GM19240 (cell line): Measurements from ENCODE around the gene GOLGA6D.
"Not testable (repeated sequence)": the region's sequence is repeated elsewhere in the genome, so short reads cannot be mapped to it uniquely, and the experiment has no call there.

ENCODE experiments used
- DNase-seq: peaks from one replicate; pipeline ENCODE4 v3.0.0; 2011; ENCODE audit warnings: low spot score; ENCODE audit not compliant: insufficient read length

The GOLGA6D gene

DNA sequence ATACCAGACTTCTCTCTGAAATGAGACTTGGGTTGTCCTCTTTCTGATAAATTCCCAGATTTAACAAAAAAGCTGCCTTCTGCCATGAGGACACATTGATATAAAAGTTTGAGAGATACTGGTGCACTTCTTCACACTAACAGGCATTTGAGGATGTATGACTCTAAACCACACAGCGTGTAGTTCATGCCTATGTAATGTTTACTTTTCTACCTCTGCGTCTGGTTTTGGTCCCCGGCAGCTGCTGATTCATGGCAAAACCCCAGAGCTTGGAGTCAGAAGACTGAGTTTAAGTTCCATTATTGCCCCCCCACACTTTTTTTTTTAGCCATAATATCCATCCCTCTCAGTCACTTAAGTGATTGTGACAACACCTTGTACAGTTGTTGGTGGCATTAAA, 1.5 kb downstream of the GOLGA6D start:
- DNase-seq = not testable (repeated sequence)

DNA sequence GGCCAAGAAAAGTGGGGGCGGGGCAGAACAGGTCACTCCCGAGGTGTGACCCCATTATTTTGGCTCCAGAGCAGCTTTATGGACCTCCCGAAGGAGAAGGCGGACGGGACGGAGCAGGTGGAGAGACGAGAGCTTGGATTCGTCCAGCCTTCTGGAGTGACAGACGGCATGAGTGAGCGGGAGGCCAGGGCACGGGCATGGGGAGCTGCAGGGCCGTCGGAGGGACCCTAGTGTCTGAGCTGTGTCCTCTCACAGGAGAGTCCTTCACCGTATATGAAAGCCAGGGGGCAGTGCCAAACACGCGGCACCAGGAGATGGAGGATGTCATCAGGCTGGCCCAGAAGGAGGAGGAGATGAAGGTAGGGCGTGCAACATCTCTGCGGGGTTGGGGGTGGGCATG, 11.0 kb downstream of the GOLGA6D start:
- DNase-seq = not testable (repeated sequence)

DNA sequence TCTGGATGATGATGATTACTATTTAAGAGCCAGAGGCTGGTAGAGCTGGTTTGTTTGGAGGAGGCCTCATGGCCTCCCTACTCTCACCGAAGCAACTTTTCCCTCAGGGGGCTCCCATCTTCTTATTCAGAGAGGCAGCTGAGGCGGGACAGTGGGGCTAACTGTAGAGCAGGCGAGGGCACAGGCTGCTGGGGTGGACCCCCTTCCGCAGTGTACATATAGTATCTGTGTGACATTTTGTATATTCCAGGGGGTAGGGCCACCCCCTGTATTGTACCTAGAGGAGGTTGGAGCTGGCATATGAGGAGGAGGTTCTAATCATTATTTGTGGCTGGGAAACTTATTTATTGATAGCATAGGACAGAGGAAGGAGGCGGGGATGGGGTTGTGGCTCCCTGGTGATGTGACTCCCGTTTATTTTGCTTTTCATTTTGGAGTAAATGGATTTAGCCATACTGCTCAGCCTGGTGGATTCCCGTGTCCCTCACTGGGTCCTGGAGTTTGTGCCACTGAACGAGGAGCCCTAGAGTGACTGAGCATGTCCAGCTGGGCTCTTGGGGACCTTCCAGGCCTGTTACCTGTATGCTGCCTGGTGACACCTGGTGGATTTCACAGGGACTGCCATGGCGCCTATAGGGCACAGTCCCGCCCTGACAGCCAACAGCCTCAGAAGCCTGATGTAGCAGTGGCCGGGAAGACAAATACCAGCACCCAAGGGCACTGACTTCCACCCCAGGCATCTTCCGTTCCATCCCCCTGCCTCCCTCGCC, 16.1 kb downstream of the GOLGA6D start:
- not testable (repeated sequence) for DNase-seq

DNA sequence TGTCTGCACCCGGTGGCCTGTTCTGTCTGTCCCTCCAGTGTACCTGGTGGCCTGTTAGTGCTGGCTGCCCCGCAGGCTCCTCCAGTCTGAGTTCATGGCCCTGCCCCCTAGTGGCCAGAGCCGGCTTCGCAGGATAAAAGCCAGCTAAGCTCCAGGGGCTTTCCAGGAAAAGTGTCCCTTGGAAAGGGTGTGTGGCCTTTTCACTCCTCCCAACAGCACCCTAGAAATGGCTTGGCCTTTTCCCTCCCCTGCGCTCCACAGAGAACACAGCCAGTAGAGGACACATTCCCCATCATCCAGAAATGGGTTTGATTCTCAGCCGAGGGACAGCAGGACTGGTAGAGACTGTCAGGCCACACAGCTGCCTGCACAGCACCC, 16.7 kb downstream of the GOLGA6D start:
- DNase-seq = not testable (repeated sequence)

DNA sequence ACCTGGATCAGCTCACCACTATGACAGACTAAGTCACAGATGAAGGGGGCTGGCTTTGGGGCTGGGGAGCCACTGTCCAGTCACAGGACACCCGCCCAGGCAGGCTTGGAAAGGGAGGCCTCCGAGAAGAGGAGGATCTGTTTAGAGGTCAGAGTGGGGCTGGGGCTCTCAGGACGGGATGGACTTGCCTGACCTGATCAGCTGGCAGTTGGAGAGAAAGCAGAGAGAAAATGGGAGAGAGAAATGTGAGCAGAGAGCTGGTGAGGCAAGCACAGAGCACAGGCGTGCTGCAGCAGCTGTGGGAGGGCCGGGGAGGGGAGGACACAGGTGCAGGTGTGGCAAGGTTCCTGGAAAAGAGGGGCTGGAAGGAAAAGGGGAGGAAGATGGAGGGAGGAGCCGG, 17.4 kb downstream of the GOLGA6D start:
- not testable (repeated sequence) for DNase-seq

DNA sequence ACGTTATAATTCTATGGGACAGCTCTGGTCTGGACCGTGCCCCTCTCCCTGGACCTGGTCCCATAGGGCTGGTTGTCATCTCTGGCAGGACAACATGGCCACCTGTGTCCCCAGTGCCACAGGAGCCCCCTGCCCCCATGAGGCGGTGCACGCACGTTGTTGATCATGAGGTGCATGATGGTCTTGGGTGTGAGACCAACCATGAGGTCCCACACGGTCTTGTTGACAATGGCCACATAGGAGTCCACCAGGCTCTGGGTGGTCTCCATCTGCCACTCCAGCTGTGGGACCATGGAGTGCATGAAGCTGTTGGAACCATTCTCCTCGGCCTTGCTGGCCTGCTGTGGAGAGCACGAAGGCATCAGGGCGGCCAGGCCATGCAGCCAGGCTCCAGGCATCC, 19.7 kb downstream of the GOLGA6D start:
- DNase-seq = no peak

DNA sequence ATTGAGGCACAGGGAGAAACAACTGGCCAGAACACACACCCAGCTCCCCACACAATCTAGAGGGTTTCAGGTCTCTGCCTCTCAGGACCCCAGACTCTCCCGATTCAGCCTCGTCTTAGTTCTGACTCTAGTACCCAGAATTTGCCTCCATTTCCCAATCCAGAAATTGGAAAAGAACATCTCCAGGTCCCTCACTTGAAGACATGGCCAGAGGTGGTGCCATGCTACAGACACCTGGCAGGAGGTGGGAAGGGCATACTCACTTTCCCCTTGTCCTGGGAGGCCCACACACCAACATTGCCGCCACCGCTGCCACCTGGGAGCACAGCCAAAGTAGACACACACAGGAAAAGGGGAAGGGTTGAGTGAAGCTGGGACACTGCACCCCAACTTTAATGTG, 20.1 kb downstream of the GOLGA6D start:
- DNase-seq = not testable (repeated sequence)

DNA sequence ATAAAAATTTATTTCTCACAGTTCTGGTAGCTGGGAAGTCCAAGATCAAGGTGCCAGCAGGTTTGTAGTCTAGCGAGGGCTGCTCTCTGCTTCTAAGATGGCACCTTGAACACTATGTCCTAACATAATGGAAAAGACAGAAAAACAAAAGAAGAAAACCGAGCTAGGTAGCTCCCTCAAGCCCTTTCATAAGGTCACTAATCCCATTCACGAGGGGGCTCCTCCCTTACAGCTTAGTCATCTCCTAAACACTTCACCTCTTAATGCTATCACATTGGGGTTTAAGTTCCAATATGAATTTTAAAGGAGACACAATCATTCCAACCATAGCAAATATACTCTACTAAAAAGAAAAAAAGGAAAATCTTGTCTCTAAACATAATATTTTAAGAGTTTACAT, 23.6 kb downstream of the GOLGA6D start:
- no peak for DNase-seq

DNA sequence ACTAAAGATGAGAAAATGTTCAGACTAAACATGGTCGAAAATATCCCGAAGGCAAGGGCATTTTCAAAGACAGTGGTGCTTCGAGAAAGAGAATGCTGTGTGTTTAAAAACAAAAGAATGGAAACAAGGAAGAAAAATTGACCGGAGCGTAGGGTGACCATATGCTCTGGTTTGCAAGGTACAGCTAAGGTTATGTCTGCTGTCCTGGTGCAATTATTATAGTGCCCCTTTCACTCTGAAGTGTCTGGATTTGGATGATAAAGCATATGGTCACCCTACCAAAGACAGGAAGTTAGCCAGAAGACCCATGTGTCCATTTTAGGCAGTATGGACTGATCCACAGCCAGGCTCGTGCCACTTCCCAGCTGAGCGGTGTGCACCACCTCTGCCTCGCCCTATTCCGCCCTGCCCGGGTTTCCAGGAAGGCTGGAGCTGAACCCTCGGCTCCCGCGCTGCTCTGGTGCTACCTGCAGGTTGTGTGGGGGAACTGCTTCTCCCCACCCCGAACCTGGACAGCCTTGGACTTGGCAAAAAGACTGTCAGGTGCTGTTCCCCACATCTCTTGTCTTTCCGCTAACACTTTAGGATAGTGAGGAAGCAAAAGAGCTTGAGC, 25.2 kb downstream of the GOLGA6D start:
- peak; percentile 42 for DNase-seq

DNA sequence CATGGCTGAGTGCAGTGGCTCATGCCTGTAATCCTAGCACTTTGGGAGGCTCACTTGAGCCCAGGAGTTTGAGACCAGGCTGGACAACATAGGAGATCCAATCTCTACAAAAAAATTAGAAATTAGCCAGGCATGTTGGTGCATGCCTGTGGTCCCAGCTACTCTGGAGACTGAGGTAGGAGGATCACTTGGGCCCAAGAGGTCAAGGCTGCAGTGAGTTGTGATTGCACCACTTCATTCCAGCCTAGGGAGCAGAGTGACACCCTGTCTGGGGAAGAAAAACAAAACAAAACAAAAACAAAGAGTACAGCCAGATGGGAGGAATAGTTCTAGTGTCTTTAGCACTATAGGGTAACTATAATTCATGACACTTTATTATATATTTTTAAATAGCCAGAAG, 27.1 kb downstream of the GOLGA6D start:
- no peak for DNase-seq

DNA sequence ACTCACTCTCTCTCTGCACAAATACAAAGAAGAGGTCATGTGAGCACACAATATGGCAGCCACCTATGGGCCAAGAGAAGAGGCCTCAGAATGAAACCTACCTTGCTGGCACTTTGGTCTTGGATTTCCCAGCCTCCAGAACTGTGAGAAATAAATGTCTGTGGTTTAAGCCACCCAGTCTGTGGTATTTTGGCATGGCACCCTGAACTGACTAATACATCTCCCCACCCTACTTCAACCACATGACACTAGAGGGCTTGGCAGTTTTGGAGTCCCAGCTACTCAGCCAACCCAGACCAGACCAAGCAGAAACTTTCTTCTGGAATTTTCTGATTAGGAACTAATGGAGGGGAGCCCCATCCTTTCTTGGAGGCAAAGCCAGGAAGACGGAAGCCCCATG, 29.9 kb downstream of the GOLGA6D start:
- DNase-seq = not testable (repeated sequence)

DNA sequence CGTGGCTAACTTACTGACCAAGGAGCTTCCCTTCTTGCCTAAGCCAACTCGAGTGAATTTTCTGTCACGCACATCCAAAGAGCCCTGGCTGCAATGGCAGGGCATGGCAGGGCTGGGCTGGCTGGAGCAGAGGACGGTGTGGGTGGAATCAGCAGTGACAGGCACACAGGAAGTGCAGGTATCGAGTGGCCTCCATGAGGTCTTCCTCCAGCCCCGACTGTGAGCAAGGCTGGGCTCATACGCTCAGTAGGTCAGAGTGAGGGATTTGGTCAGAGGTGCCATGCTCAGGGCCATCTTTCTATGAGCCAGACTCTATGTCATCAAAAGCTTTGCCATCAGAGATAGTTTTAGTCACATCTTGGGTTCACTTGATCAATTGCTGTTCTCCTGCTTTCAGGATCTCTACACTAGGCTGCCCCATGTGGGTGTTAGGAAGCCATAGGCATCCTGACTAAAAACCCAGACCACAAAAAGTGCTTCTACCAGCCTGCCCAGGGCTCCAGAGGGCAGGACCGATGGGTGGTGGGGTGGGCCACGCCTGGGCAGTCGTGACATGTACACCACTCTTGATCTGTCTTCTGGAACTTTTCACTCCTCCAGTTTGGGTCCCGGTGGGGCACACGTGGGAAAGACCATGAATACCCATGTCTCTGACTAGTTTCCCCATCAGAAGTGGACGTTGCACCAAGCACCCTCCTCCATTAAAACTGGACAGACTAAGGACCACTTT, 30.6 kb downstream of the GOLGA6D start:
- no peak for DNase-seq

DNA sequence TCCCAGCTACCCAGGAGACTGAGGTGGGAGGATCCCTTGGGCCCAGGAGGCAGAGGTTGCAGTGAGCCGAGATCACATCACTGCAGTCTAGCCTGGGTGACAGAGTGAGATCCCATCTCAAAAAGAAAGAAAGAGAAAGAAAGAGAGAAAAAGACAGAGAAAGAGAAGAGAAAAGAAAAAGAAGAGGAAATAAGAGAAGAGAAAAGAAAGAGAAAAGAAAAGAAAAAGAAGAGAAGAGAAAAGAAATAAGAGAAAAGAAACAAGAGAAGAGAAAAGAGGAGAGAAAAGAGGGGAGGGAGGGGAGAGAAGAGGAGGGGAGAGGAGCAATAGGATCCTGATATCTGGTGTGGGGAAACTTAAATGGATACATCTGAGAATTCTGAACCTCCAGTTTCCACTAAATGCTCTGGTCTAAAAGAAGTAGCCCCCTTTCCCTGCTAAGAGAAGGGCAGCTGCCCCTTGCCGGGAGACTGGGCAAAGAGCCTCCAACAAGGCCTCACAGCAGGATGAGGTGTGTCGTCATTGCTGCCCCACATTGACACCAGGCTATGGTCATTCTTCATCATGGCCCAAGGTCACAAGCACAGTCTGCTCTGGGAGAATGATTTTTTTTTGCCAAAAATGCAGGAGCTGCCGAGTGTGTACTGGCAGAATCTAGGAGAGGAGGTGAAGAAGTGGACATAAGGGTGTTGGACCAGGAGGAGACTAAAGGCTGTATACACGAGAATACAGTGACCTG, 32.1 kb downstream of the GOLGA6D start:
- DNase-seq = no peak

DNA sequence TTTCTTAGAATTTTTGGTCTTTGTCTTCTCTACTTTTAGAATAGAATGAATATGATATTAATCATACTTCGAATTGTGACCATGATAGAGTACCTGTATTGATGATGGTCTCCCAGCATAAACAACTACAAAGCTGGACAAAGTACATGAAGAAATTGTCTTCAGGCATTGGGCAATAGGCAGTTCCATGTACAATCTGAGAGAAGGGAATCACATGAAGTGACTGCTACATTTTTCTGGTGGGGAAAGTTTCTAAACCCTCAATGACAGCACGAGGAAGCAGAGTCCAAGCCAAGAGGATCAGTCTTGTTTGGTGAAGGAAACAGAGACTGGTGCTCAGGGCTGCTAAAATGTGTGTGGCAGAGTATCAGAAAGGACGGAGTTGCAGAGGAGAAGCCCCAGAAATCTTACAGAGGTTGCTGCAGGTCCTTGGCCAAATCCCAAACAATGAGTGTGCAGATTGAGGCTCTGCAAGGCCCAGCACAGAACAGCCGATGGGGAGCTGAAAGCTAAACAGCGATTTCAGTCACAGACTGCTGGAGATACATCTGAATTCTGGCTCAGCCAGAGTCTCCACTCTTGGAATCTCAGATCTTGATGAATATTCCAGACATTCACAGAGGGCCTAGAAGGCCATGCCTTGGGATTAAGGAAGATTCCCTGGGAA, 36.7 kb downstream of the GOLGA6D start:
- not testable (repeated sequence) for DNase-seq

DNA sequence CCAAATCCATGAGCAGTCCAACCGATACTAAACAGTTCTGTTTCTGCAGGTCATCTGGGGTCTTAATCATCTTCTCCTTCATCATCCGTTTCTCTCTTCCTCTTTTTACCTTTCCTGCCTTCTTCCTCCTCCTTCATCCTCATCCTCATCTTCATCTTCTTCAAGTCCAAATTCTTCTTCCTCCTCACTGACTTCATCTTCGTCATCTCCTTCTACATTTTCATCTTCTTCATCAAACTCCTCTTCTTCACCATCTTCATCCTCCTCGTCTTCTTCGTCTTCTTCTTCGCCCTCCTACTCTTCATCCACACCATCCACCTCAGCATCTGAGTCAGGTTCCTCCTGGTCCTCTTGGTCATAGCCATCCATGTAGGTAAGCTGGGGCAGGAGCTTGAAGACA, 39.1 kb downstream of the GOLGA6D start:
- no peak for DNase-seq

DNA sequence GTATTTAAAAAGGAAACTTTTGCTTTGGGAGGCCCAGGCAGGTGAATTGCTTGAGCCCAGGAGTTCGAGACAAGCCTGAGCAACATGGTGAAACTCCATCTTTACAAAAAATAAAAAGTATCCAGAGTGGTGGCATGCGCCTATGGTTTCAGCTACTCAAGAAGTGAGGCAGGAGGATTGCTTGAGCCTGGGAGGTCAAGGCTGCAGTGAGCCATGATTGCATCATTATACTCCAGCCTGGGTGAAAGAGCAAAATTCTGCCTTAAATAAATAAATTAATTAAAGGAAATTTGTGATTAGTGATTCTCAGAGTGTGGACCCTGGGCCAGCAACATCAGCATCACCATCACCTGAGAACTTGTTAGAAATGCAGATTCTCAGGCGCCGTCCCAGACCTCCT, 43.3 kb downstream of the GOLGA6D start:
- no peak for DNase-seq

DNA sequence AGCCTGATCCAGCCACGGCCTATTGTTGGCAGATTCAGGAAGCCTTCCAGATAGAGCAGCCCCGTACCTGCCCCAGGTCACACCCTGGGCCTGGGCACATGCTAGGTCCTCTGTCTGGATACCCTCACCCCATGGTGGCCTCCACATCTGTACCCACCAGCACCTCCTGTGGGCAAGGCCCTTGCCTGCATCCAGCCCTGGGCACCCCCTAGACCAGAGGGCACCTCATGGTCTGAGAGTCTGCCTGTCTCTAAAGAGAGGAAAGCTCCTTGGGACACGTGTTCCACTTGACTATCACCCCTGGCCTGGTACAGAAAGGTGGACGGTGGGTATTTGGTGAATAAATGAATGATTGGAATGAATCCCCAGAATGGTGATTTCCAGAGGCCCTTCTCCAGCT, 44.4 kb downstream of the GOLGA6D start:
- DNase-seq = no peak

DNA sequence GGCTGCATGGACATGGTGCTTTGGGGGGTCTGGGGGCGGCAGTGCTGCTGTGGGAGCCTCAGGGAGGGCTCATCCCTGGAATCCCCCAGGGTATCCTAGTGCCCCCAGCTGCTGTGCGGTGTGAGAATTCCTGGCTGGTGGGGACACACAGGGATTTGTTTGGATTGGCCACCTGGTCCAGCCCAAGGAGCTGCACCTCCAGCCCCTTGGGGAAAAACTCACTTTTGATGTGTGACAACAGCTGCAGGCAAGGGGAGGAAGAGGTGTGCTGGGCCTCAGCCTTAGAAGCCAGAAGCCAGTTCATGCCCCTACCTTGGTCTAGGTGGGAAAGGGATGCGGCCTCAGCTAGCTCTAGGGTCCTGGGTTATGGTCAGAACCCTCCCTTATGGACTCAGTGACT, 44.9 kb downstream of the GOLGA6D start:
- DNase-seq = no peak

DNA sequence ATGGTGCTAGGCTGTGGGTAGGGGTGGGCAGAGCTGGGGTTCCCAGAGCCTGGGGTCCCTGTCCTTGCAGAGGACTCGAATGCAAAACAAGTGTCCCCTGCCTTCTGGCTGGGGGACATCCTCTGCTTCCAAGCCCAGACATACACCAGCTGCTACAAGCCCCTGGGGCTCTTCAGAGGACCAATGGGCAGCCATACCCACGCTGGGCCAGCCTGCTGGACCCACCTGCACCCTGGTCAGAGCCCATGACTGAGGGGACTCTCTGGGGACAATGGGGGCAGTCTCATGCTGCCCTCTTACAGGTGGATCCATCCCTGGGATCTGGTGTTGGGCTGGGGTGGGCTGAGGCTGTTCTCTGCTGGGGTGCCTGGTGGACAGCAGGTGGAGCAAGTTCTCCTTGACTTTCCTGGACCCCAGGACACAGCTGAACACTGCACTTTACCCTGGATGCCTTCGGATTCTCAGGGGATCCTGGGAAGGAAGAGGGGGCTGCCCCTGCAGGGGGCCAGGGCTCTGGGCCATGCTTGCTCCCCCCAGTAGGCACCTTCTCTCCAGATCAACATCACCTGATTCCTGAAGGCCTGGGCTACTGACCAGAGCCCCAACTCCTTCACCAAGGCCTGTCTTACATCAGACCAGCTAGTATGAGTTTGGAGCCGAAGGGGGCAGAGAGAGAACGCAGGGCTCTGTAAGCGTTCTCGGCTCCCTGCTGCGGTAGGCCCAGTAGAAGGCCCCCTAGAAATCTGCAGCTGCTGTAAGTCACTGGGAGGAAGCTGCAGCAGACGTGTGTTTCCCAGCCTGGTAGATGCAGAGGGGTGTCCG, 46.1 kb downstream of the GOLGA6D start:
- DNase-seq = no peak

DNA sequence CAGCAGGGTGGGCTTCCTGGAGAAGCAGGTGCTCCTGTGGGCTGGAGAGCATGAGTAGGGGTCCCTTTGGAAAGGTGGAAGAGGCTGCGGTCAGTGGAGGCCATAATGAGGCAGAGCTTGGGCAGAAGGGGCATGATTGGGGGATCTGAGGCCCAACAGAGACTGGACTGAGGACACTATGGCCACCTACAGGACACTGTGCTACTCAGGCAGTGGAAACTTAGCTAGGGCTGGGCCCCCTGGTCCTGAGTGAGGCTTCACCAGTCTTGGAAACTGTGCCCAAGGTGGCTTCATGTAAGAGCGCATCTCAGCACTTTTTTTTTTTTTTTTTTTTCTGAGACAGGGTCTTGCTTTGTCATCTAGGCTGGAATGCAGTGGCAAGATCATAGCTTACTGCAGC, 46.9 kb downstream of the GOLGA6D start:
- DNase-seq = no peak
